Stimulated activated naive B cell treated with anti-CD40 and anti-IgM and Interleukin-4, amounts not matched to agents 10 μg/mL and 1 μg/mL and 100 μg/mL, for 72 hours (primary cell): Measurements from ENCODE around the gene NUDT22.
"Not testable (repeated sequence)": the region's sequence is repeated elsewhere in the genome, so short reads cannot be mapped to it uniquely, and the experiment has no call there.

Experiments used
- ATAC-seq, 2 donors: fragments of 150-1000 bp; cut with Tn5 transposase; replicated peaks; 2 replicates each; pipeline ENCODE4 v1.10.0; 2021; ENCODE audit warnings: moderate library complexity in 1 of 2
- DNase-seq: peaks from one replicate; pipeline ENCODE4 v3.0.0; 2021
- H3K27ac Mint-ChIP-seq: one replicate; pipeline ENCODE4 v1.8.0; 2022; ENCODE audit warnings: mild to moderate bottlenecking, mixed read lengths
- H3K27me3 Mint-ChIP-seq, 2 donors: one replicate each; pipeline ENCODE4 v1.8.0; 2022; ENCODE audit warnings: mixed read lengths in 2 of 2
- H3K36me3 Mint-ChIP-seq, 2 donors: one replicate each; pipeline ENCODE4 v1.8.0; 2022; ENCODE audit warnings: mixed read lengths in 2 of 2, mild to moderate bottlenecking in 1 of 2
- H3K4me1 Mint-ChIP-seq, 2 donors: one replicate each; pipeline ENCODE4 v1.8.0; 2022; ENCODE audit warnings: mixed read lengths in 2 of 2, mild to moderate bottlenecking in 1 of 2
- H3K4me3 Mint-ChIP-seq, 2 donors: one replicate each; pipeline ENCODE4 v1.8.0; 2022; ENCODE audit warnings: mild to moderate bottlenecking in 2 of 2, mixed read lengths in 2 of 2, moderate library complexity in 1 of 2
- H3K9me3 Mint-ChIP-seq, 2 donors: one replicate each; pipeline ENCODE4 v1.8.0; 2022; ENCODE audit warnings: mixed read lengths in 2 of 2, mild to moderate bottlenecking in 1 of 2

The NUDT22 gene

DNA sequence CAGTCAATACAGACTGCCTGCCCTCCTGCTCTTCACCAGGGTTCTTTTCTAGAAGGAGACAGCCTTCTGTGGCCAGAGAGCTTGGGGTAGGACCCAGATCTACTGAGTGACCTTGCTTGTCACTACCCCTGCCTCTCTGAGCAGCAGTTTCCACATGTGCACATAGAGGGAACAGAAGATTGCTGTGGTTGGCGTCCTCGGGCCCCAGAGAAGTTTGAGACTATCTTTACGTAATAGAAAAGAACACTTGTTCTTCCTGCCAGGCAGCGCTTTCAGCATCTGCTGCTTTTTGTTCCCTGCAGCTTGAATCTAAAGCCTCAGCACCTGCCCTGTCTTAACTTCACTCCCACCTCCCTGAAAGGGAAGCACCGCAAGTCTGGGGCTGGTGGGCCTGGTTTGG, 12.9 kb downstream of the NUDT22 start:
- DNase-seq: no peak
- Mint-ChIP-seq H3K4me3 (no peak overlapping the region), H3K4me1 (peaks cover 43 to 81% of the 10 kb centered on the region in 2 donors), H3K27ac (peak overlapping the region; percentile 99), H3K9me3 (no peaks in the 10 kb centered on the region), H3K36me3 (peaks cover 44 to 60% of the 10 kb centered on the region in 2 donors), H3K27me3 (no peaks in the 10 kb centered on the region)
- no peak for ATAC-seq

DNA sequence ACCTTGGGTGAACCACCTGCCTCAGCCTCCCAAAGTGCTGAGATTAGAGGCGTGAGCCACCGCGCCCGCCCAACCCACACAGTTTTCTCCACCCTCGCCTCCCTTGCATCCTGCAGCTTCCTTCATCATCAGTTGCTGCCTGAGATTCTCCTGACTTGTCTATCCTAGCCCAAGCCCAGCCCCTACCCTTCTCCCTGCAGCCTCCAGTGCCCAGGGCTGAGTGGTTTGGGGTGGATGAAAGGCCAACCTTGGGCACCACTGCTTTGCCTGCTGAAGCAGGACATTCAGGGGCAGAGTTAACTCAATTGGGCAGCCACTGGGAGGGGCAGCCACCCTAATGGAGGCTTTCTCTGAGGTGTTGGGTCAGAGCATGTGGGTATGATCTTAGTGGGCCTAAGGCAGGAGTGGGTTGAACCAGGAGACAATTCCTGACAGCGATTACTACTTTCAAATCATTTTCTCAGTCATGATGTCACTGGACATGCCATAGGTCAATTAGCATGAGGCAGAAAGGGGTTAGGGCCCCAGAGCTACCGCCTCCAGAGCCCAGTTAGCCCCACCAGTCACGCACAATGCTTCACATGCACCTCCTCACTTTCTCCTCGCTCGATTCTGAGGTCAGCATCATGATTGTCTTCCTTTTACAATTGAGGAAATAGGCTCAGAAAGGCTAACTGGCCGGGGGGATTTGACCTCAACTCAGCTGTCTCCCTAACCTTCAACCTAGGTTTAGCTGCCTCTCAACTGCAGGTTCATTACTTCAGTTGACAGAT, 13.8 kb downstream of the NUDT22 start:
- peaks cover 44 to 63% of the 10 kb centered on the region in 2 donors for H3K36me3 Mint-ChIP-seq
- H3K4me3 Mint-ChIP-seq: peak overlapping the region; percentile 80 to 95
- peak overlapping the region; percentile 99 for H3K27ac Mint-ChIP-seq
- H3K4me1 Mint-ChIP-seq: peaks cover 43 to 85% of the 10 kb centered on the region in 2 donors
- ATAC-seq (peak; percentile 47 to 48), DNase-seq (peak; percentile 84)
- H3K9me3 Mint-ChIP-seq: no peaks in the 10 kb centered on the region
- H3K27me3 Mint-ChIP-seq: no peaks in the 10 kb centered on the region

DNA sequence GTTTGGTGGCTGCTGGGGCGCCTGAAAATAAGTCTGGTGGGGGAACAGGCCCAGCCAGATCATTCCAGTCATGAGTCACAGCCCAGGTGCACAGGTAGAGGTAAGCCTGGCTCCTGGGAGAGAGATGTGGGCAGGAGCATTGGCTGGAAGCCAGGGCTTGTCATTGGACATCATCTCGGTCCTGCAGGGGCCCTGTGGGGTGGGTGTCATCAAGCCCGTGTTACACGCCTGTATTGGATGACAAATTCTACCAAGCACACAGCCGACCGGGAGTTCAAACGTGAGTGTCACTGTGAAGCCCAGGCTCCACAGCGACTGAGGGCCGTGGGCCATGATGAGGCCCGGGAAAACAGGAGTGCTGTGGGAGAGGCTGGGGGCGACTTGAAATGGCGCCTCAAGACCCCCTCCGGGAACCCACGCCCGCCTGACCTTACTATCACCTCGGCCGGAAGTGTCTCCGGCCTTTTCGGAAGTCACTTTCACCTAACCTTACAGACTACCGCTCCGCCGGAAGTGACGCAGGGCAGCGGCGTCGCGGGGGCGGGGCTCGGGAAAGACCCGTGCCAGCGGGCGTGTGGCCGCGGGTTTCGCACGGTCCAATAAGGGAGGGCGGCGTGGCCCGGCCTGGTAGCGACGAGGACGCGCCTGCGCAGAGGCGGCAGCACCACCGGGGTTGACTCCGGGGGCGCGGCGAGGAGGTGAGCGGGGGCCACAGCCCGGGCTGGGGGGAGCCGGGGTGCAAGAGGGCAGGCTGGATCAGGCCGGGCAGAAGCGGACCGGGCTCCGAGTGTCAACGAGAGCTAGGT, 14.6 kb downstream of the NUDT22 start, which contains the start of gene FKBP2:
Gene FKBP2, plus strand, starts transcription at position 661 of the 806 bp plus-strand sequence. CDS start 1,293 bp downstream, outside the sequence.
- peaks cover 37 to 57% of the 10 kb centered on the region in 2 donors for H3K36me3 Mint-ChIP-seq
- H3K4me3 Mint-ChIP-seq: peak within 1 kb of the TSS; percentile 80 to 95

DNA sequence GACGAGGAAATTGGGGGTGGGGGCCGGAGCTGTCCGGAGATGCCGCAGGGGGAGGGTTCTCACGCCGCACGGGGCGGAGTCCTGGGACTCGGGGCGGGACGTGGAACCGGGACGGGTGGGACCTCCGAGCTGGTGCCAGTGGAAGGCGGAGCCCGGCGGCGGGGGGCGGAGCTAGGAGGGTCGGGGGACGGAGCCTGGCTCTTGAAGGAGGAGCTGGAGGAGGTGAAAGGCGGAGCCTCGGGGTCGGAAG, 15.1 kb downstream of the NUDT22 start:
- Mint-ChIP-seq H3K9me3 (no peaks in the 10 kb centered on the region), H3K36me3 (peaks cover 37 to 59% of the 10 kb centered on the region in 2 donors), H3K4me1 (peaks cover 37 to 79% of the 10 kb centered on the region in 2 donors), H3K4me3 (peak overlapping the region; percentile 80 to 95), H3K27ac (peak overlapping the region; percentile 99), H3K27me3 (no peaks in the 10 kb centered on the region)
- ATAC-seq (peak; percentile 70 to 73), DNase-seq (peak; percentile 100)

More for the DNA sequence above, 14.6 kb downstream of the NUDT22 start, which contains the start of gene FKBP2:
- H3K27me3 Mint-ChIP-seq: no peaks in the 10 kb centered on the region
- peaks cover 37 to 85% of the 10 kb centered on the region in 2 donors for H3K4me1 Mint-ChIP-seq
- DNase-seq (peak; percentile 98), ATAC-seq (peak; percentile 52 to 61)
- H3K9me3 Mint-ChIP-seq: no peaks in the 10 kb centered on the region
- H3K27ac Mint-ChIP-seq: peak within 1 kb of the TSS; percentile 99

DNA sequence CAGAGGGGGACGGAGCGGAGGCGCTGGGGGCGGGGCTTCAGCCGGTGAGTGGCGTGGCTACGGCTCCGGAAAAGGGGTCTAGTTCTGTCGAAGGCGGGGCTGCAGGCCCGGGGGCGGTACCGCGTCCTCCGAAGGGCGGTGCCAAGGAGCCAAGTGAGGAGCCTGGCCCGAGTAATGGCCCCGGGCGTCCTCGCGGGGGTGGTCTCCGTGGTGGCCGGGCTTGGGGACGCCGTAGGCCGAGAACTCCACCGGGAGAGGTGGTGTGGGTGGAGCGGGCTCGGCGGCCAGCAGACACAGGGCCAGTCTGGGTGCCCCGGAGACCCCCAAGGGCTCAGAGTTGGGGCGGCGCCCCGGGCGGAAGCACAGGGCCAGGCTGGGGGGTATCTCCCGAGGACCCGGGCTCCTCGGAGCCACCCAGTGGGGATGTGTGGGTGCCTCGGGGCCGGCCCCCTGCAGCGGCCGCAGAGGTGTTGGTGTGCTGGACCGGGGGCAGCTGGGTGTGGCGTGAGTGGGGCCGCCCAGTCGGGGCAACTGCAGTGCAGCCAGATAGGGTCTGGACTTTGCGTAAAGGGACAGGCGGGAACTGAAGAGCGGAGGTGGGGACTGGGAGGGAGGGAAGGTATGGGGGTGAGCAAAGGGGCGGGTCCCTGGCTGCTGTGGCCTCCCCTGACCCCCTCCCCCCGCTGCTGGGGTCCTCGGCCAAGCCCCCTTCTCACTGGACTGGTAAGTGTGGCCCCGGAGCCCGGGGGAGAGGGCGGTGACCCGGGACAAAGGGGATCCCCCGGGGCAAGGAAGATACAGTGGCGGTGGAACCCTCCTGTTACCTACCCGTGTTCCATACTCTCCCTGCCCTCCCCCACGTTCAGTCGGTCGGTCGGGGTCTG, 15.7 kb downstream of the NUDT22 start:
- ATAC-seq (peak; percentile 3 to 58), DNase-seq (peak; percentile 50)
- Mint-ChIP-seq H3K27me3 (no peaks in the 10 kb centered on the region), H3K27ac (peak overlapping the region; percentile 99), H3K4me3 (peak overlapping the region; percentile 80 to 95), H3K4me1 (peaks cover 37 to 75% of the 10 kb centered on the region in 2 donors), H3K9me3 (no peaks in the 10 kb centered on the region), H3K36me3 (peaks cover 37 to 59% of the 10 kb centered on the region in 2 donors)

DNA sequence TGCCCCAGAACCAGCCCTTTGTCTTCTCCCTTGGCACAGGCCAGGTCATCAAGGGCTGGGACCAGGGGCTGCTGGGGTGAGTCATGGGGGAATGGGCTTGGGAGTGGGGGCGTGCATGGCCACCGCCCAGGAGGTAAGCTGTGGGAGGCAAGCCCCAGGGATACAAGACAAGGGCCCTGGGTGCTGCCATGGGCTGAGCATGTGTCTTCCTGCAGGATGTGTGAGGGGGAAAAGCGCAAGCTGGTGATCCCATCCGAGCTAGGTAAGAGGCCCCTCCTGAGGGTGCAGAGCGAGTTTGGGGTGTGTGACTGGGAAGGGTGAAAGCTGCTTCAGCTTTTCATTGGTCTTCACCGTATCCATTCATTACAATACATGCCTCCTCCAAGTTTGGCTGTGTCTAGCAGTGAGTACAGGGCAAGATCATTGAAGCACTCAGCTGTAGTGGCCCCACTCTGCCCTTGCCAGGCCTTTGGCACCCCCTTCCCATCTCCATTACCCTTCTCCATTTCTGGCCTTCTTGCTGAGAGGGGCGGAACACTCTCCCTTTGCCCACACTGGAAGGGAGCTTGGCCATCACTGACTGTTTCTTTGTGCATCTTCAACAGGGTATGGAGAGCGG, 17.3 kb downstream of the NUDT22 start:
- DNase-seq (no peak), ATAC-seq (no peak)
- H3K27ac Mint-ChIP-seq: peak overlapping the region; percentile 81
- H3K36me3 Mint-ChIP-seq: peaks cover 29 to 43% of the 10 kb centered on the region in 2 donors
- H3K4me1 Mint-ChIP-seq: peaks cover 32 to 73% of the 10 kb centered on the region in 2 donors
- H3K4me3 Mint-ChIP-seq: peak overlapping the region; percentile 65 to 80
- no peaks in the 10 kb centered on the region for H3K27me3 Mint-ChIP-seq
- no peaks in the 10 kb centered on the region for H3K9me3 Mint-ChIP-seq

DNA sequence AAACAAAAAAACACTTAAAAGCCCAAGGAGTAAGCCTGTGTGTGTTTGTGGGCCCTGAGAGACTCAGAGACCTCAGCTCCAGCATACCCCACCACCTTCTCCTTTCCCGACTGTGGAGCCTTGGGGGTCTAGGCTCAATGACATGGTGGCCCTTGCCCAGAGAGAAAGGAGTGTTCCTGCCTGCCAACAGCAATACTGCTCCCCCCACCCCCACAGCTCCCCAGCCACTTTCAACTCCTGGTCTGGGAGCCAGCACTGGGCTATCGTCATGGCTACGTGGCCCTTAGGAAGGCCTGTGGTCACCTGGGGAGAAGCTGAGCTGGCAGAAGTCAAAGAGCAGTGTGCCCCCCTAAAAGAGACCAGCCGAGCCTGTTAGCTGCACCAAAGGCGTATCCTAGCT, 18.0 kb downstream of the NUDT22 start:
- Mint-ChIP-seq H3K4me3 (peak overlapping the region; percentile 65 to 80), H3K4me1 (peaks cover 27 to 69% of the 10 kb centered on the region in 2 donors), H3K36me3 (peaks cover 25 to 35% of the 10 kb centered on the region in 2 donors), H3K27ac (peak overlapping the region; percentile 81), H3K9me3 (no peaks in the 10 kb centered on the region), H3K27me3 (no peaks in the 10 kb centered on the region)
- no peak for ATAC-seq
- no peak for DNase-seq

DNA sequence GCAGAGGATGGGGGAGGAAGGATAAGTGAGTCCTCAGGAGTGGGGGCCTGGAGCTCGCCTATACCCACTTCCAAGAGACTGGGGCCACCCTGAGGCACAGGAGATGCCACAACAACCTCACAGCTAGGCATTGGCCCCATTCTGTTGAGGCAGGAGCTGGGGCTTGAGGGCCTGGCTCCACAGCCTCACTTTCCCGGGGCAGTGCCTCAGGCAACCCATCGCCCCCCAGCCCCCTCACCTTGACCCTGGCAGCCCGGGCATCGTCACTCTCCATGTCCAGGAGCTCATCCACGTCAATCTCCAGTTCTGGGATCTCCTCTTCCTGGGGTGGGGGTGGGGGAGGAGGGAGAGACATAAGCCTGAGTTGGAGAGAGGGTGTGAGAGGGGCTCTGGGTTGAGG, 18.9 kb downstream of the NUDT22 start:
- Mint-ChIP-seq H3K27me3 (no peaks in the 10 kb centered on the region), H3K4me1 (peaks cover 22 to 66% of the 10 kb centered on the region in 2 donors), H3K36me3 (peaks cover 17 to 31% of the 10 kb centered on the region in 2 donors), H3K4me3 (peak overlapping the region; percentile 94 to 95), H3K27ac (peak overlapping the region; percentile 96), H3K9me3 (no peaks in the 10 kb centered on the region)
- ATAC-seq (no peak), DNase-seq (no peak)

DNA sequence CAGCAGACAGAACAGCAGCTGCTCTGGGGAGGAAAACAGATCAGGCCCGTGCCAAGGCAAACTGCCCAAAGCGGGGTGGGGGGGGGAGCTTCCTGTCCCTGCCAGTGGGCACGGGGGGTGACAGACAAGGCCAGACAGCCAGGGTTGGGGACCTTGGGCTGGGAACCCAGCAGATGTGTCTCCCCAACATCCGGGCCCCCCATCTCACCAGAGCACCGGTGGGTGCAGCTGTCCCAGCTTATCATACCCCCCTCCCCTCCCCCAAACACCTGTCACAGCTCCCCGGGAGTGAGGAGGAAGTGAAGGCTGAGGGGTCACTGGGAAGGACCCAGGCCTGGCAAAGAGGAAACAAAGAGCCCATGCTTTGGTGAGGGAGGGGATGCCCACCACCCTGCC, 19.3 kb downstream of the NUDT22 start:
- Mint-ChIP-seq H3K27me3 (no peaks in the 10 kb centered on the region), H3K4me3 (peak overlapping the region; percentile 94 to 95), H3K36me3 (peaks cover 16 to 31% of the 10 kb centered on the region in 2 donors), H3K27ac (peak overlapping the region; percentile 96), H3K9me3 (no peaks in the 10 kb centered on the region), H3K4me1 (peaks cover 22 to 62% of the 10 kb centered on the region in 2 donors)
- ATAC-seq (no peak), DNase-seq (no peak)

DNA sequence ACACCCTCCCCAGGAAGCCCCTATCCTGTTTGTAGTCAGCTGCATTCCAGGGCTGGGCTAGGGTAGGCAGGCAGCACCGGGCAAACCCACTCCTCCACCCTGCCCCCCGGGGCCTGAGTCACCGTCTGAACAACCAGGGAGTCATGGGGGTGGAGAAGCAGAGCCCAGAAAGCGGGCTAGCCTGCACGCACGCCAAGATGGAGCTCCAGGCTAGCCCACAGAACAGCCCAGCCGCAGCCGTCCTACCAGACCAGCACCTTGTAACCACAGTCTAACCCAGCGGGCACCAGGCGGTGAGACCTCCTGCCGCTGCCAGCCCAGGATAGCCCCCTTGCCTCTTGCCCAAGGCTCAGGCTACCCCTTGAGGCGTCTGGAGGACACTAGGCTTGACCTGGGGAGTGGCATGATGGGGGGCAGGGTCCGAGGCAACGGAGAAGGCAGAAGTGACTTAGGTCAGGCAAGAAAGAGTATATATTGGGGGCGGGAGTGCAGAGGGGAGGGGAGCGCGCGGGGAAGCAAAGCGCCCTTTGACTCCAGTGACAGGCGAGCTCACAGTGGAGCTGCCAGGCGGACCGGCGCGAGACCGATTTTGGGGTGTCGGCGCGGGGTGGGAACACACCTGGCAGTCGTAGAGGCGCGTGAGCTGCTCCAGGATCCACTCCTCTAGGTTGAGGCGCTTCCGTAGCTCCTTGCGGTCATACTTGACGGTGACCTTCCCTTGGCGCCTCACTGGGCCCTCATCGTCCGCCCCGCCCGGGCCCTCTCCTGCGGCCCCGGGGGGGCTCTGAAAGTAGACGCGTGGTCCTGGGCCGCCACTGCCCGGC, 19.9 kb downstream of the NUDT22 start:
- H3K9me3 Mint-ChIP-seq: no peaks in the 10 kb centered on the region
- H3K4me1 Mint-ChIP-seq: peaks cover 24 to 64% of the 10 kb centered on the region in 2 donors
- DNase-seq (peak; percentile 62), ATAC-seq (peak in 1 of 2 donors; percentile 3)
- peak overlapping the region; percentile 94 to 95 for H3K4me3 Mint-ChIP-seq
- peaks cover 11 to 31% of the 10 kb centered on the region in 2 donors for H3K36me3 Mint-ChIP-seq
- H3K27me3 Mint-ChIP-seq: no peaks in the 10 kb centered on the region
- peak overlapping the region; percentile 96 for H3K27ac Mint-ChIP-seq

DNA sequence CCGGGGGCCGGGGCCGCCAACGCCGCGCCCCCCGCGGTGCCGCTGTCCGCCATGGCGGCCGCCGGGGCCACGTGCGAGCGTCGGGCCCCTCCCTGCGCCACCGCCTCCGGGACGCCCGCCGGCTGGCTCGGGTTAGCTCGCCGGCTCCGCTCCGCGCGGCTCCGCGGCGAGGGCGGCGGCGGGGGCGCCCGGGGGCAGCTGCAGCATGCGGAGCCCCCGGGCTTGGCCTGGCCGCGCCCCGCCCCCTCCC, 20.5 kb downstream of the NUDT22 start:
- H3K36me3 Mint-ChIP-seq: peaks cover 10 to 29% of the 10 kb centered on the region in 2 donors
- ATAC-seq: peak; percentile 8 to 9
- H3K27ac Mint-ChIP-seq: peak overlapping the region; percentile 90
- H3K4me3 Mint-ChIP-seq: peak overlapping the region; percentile 89 to 94
- peaks cover 23 to 67% of the 10 kb centered on the region in 2 donors for H3K4me1 Mint-ChIP-seq
- H3K27me3 Mint-ChIP-seq, H3K9me3 Mint-ChIP-seq, DNase-seq: not testable (repeated sequence)

DNA sequence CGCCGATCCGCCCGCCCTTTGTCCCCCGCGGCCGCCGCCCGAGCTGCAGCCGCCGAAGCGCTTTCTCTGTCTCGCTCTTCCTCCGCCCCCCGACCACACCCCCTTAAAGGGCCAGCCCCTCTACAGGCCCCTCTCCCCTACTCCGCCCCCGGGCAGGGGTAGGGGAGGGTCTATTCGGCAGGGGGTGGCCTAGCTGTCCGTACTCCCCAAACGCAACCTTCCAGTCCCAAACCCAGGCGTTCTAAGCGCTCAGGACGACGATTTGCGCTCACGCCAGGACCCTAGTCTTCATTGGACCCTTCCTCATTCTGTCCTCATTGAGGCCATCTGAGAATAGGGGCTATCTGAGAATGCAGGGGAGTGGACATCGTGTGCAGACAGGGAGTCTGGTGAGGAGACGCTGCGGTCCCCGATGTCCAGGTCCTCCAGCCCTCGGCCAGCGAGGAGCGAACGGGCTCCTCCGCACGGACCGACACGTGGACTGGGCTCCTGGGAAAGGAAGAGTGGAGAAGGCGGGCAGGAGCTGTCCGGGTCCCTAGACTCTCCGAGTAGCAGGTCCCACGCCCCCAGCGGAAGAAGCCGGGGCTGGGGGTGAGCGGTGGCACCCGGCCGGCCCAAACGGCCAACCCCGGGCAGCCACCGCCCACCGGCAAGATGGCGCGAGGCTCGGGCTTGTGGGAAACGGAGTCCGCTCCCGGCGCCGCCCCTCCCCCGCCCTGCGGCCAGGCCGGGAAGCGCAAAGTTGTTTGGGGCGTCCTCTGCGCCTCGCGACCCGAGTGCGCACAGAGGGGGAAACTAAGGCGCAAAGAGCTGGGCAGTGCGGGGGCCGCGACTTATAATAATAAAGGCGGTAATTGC, 21.0 kb downstream of the NUDT22 start, which contains the start of gene PPP1R14B:
Gene PPP1R14B, minus strand, starts transcription at position 73 of the 858 bp plus-strand sequence. CDS start 270 bp downstream, outside the sequence.
- Mint-ChIP-seq H3K36me3 (peaks cover 10 to 27% of the 10 kb centered on the region in 2 donors), H3K27ac (peak within 1 kb of the TSS; percentile 96), H3K4me3 (peak within 1 kb of the TSS; percentile 94 to 95), H3K4me1 (peaks cover 27 to 70% of the 10 kb centered on the region in 2 donors), H3K27me3 (no peaks in the 10 kb centered on the region), H3K9me3 (no peaks in the 10 kb centered on the region)
- DNase-seq: peak; percentile 77
- ATAC-seq: peak; percentile 57 to 67
